ENCODE results near the gene ZNF416.

- TF ChIP-seq, protein P1, sequence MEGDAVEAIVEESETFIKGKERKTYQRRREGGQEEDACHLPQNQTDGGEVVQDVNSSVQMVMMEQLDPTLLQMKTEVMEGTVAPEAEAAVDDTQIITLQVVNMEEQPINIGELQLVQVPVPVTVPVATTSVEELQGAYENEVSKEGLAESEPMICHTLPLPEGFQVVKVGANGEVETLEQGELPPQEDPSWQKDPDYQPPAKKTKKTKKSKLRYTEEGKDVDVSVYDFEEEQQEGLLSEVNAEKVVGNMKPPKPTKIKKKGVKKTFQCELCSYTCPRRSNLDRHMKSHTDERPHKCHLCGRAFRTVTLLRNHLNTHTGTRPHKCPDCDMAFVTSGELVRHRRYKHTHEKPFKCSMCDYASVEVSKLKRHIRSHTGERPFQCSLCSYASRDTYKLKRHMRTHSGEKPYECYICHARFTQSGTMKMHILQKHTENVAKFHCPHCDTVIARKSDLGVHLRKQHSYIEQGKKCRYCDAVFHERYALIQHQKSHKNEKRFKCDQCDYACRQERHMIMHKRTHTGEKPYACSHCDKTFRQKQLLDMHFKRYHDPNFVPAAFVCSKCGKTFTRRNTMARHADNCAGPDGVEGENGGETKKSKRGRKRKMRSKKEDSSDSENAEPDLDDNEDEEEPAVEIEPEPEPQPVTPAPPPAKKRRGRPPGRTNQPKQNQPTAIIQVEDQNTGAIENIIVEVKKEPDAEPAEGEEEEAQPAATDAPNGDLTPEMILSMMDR (IDR thresholded peaks at IDR 0.05; ENCODE audit: control extremely low read depth in 1 of 3, insufficient read depth in 1 of 3, low read depth in 1 of 3, low read length in 3 of 3), result no peak
- no peak for TF ChIP-seq TAF1 (IDR thresholded peaks at IDR 0.05; ENCODE audit: low read depth, low read length)
- no peak for TF ChIP-seq YY1 (IDR thresholded peaks at IDR 0.05; ENCODE audit: low read depth, low read length)
- TF ChIP-seq RAD21 (IDR thresholded peaks at IDR 0.05 in 1 of 2, conservative IDR thresholded peaks at IDR 0.05 in 1 of 2; ENCODE audit: low read depth in 2 of 2, low read length in 2 of 2), result peak; percentile 12 to 17; a peak in 1 of 4 replicates
- no peak for TF ChIP-seq JUN (IDR thresholded peaks at IDR 0.05; ENCODE audit: low read depth, low read length)
- no peak for TF ChIP-seq MAFK (IDR thresholded peaks at IDR 0.05; ENCODE audit: low read depth, low read length)
- TF ChIP-seq USF2 (IDR thresholded peaks at IDR 0.05; ENCODE audit: low read length), result no peak
- TF ChIP-seq FOSL1 (IDR thresholded peaks at IDR 0.05; ENCODE audit: insufficient read depth, low read depth, low read length), result no peak
- TF ChIP-seq POLR2AphosphoS5 (IDR thresholded peaks at IDR 0.05; ENCODE audit: low read depth, low read length), result no peak
Measured at GRCh38 chr19:57558525-57558924, 20.2 kb downstream of the ZNF416 start.
